OCI-LY1 (cell line): ENCODE results near the gene CRYBA1.

Experiments used
- H2AFZ ChIP-seq: fragments of 200-600 bp; sonication (generic), shearing (Covaris generic); 2 replicates; pipeline ENCODE4 v1.6.0; 2014; ENCODE audit warnings: antibody characterized with exemption, mild to moderate bottlenecking, low read length
- H3F3A ChIP-seq: fragments of 200-600 bp; sonication (generic), shearing (Covaris generic); 2 replicates; pipeline ENCODE4 v1.6.0; 2014; ENCODE audit warnings: mild to moderate bottlenecking, antibody characterized with exemption, low read length, moderate library complexity; ENCODE audit not compliant: insufficient read depth
- H3K27ac ChIP-seq: fragments of 200-600 bp; sonication (generic); 2 replicates; pipeline ENCODE4 v1.5.1; 2014; ENCODE audit warnings: low read length, mixed run types, mild to moderate bottlenecking, low read depth; ENCODE audit not compliant: poor library complexity, severe bottlenecking
- H3K27me3 ChIP-seq: fragments of 200-600 bp; sonication (generic); 2 replicates; pipeline ENCODE4 v1.6.0; 2014; ENCODE audit warnings: antibody characterized with exemption, mild to moderate bottlenecking, low read length, moderate library complexity; ENCODE audit not compliant: insufficient read depth
- H3K36me3 ChIP-seq: fragments of 200-600 bp; sonication (generic); 2 replicates; pipeline ENCODE4 v1.6.1; 2014; ENCODE audit warnings: mild to moderate bottlenecking, antibody characterized with exemption, low read length, moderate library complexity, mixed read lengths; ENCODE audit not compliant: insufficient read depth
- H3K4me1 ChIP-seq: fragments of 200-600 bp; sonication (generic); 2 replicates; pipeline ENCODE4 v1.5.1; 2014; ENCODE audit warnings: mild to moderate bottlenecking, low read length, moderate library complexity; ENCODE audit not compliant: insufficient read depth, severe bottlenecking
- H3K4me2 ChIP-seq: fragments of 200-600 bp; sonication (generic), shearing (Covaris generic); 2 replicates; pipeline ENCODE4 v1.6.1; 2014; ENCODE audit warnings: low read length
- H3K4me3 ChIP-seq: fragments of 200-600 bp; sonication (generic); 2 replicates; pipeline ENCODE4 v1.5.1; 2014; ENCODE audit warnings: low read length, low read depth, mild to moderate bottlenecking, mixed read lengths; ENCODE audit not compliant: poor library complexity, severe bottlenecking
- H3K79me2 ChIP-seq: fragments of 200-600 bp; shearing (Covaris generic); 2 replicates; pipeline ENCODE4 v1.6.1; 2016; ENCODE audit warnings: mixed run types, low read length, mixed read lengths; ENCODE audit not compliant: insufficient read depth
- H3K9ac ChIP-seq: fragments of 200-600 bp; sonication (generic), shearing (Covaris generic); 2 replicates; pipeline ENCODE4 v1.6.1; 2014; ENCODE audit warnings: mild to moderate bottlenecking, low read length, mixed read lengths
- H3K9me2 ChIP-seq: fragments of 200-600 bp; sonication (generic), shearing (Covaris generic); 2 replicates; pipeline ENCODE4 v1.6.1; 2014; ENCODE audit warnings: low read depth, mild to moderate bottlenecking, low read length, mixed read lengths
- H3K9me3 ChIP-seq: fragments of 200-600 bp; shearing (Covaris generic); 2 replicates; pipeline ENCODE4 v1.6.1; 2014; ENCODE audit warnings: low read length, mixed read lengths
- H4K20me1 ChIP-seq: fragments of 200-600 bp; sonication (generic), shearing (Covaris generic); 2 replicates; pipeline ENCODE4 v1.6.0; 2016; ENCODE audit warnings: mild to moderate bottlenecking, low read length; ENCODE audit not compliant: insufficient read depth
- EZH2 ChIP-seq: fragments of 200-600 bp; sonication (generic), shearing (Covaris generic); IDR thresholded peaks from 2 replicates; pipeline ENCODE4 v1.8.0; 2017; ENCODE audit warnings: borderline replicate concordance, mixed run types, mild to moderate bottlenecking, antibody characterized with exemption, low read length, moderate library complexity, mixed read lengths
- TF ChIP-seq, protein P1 (sequence below): fragments of 200-600 bp; sonication (generic), shearing (Covaris generic); IDR thresholded peaks from 2 replicates; pipeline ENCODE4 v1.5.1; 2017; ENCODE audit warnings: mild to moderate bottlenecking, antibody characterized with exemption, low read length, moderate library complexity, mixed read lengths

The CRYBA1 gene

GRCh38 chr17:29243792-29244191, 2.9 kb upstream of the CRYBA1 start:
- H3K4me3 ChIP-seq: no peak overlapping the region
- no peaks in the 10 kb centered on the region for H3K9me2 ChIP-seq
- no peaks in the 10 kb centered on the region for H3K4me1 ChIP-seq
- H3K9me3 ChIP-seq: no peaks in the 10 kb centered on the region
- H3K36me3 ChIP-seq: no peaks in the 10 kb centered on the region
- no peaks in the 10 kb centered on the region for H4K20me1 ChIP-seq
- H3K79me2 ChIP-seq: no peaks in the 10 kb centered on the region
- no peak overlapping the region for H3K9ac ChIP-seq
- TF ChIP-seq, protein P1, sequence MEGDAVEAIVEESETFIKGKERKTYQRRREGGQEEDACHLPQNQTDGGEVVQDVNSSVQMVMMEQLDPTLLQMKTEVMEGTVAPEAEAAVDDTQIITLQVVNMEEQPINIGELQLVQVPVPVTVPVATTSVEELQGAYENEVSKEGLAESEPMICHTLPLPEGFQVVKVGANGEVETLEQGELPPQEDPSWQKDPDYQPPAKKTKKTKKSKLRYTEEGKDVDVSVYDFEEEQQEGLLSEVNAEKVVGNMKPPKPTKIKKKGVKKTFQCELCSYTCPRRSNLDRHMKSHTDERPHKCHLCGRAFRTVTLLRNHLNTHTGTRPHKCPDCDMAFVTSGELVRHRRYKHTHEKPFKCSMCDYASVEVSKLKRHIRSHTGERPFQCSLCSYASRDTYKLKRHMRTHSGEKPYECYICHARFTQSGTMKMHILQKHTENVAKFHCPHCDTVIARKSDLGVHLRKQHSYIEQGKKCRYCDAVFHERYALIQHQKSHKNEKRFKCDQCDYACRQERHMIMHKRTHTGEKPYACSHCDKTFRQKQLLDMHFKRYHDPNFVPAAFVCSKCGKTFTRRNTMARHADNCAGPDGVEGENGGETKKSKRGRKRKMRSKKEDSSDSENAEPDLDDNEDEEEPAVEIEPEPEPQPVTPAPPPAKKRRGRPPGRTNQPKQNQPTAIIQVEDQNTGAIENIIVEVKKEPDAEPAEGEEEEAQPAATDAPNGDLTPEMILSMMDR: peak; percentile 57
- no peak for TF ChIP-seq EZH2
- no peak overlapping the region for H3K4me2 ChIP-seq
- no peak overlapping the region for H2AFZ ChIP-seq
- no peaks in the 10 kb centered on the region for H3F3A ChIP-seq
- no peak overlapping the region for H3K27ac ChIP-seq
- no peaks in the 10 kb centered on the region for H3K27me3 ChIP-seq

DNA sequence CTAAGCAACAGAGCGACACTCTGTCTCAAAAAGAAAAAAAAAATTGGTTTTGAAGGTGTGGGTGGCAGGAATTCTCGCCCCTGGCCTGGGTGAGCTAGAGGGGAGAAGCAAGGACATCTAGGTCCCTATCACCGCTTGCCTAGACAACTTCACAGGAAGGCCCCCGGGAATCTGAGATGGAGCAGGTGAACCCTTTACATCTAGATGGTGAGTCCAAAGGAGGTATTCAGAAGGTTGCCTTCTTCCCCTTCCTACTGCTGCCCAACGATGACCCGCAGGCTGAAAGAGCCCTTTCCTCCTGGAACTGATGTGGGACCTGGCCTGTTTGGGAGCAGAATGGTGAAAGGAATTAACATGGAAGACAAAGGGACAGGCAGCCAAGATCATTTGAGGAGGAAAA, 1.3 kb upstream of the CRYBA1 start:
- TF ChIP-seq EZH2: no peak
- TF ChIP-seq, protein P1: no peak
- H3F3A ChIP-seq: no peaks in the 10 kb centered on the region
- no peaks in the 10 kb centered on the region for H3K9me3 ChIP-seq
- H3K27ac ChIP-seq: no peak overlapping the region
- H3K9ac ChIP-seq: no peak overlapping the region
- H3K9me2 ChIP-seq: no peaks in the 10 kb centered on the region
- no peaks in the 10 kb centered on the region for H3K79me2 ChIP-seq
- no peaks in the 10 kb centered on the region for H3K36me3 ChIP-seq
- H3K4me2 ChIP-seq: no peak overlapping the region
- no peaks in the 10 kb centered on the region for H4K20me1 ChIP-seq
- H3K4me1 ChIP-seq: no peaks in the 10 kb centered on the region
- H3K4me3 ChIP-seq: no peak overlapping the region
- no peak overlapping the region for H2AFZ ChIP-seq
- no peaks in the 10 kb centered on the region for H3K27me3 ChIP-seq

DNA sequence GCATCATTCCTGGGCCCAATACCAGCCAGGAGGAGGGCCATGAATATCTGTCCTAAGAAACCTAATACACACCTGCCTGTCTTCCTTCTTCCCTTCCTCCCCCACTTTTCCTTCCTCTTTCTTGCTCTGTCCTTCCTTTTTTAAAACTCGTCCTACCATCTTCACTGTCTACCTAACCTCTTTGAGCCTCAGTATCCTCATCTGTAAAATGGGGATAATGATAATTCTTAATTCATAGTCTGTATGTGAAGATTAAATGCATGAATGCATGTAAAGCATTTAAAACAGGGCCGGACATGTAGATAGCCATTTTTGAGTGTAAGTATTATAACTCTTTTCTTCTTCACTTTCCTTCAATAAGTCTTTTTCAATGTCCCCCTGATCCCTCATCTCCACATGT, 560 bp downstream of the CRYBA1 start:
- H3K79me2 ChIP-seq: no peaks in the 10 kb centered on the region
- H3K4me2 ChIP-seq: no peak overlapping the region
- no peaks in the 10 kb centered on the region for H3K4me1 ChIP-seq
- no peaks in the 10 kb centered on the region for H4K20me1 ChIP-seq
- H3K9ac ChIP-seq: no peak overlapping the region
- no peaks in the 10 kb centered on the region for H3K27me3 ChIP-seq
- H3K9me3 ChIP-seq: no peaks in the 10 kb centered on the region
- H3K36me3 ChIP-seq: no peaks in the 10 kb centered on the region
- H3K27ac ChIP-seq: no peak overlapping the region
- H3K4me3 ChIP-seq: no peak overlapping the region
- no peaks in the 10 kb centered on the region for H3K9me2 ChIP-seq
- no peak for TF ChIP-seq EZH2
- TF ChIP-seq, protein P1: no peak
- no peak overlapping the region for H2AFZ ChIP-seq
- H3F3A ChIP-seq: no peaks in the 10 kb centered on the region
